Measurements from ENCODE around the gene ISL1.

ISL1 gene

GRCh38 chr5:51378061-51378409, 5.2 kb upstream of the ISL1 start:
- Histone ChIP-seq H3K27ac (ENCODE audit: low read depth, low read length) (no peak overlapping the region), H3K56ac (ENCODE audit: low read length) (peak overlapping the region; percentile 65), H3K79me1 (ENCODE audit: low read length) (no peaks in the 10 kb centered on the region), H3K23ac (ENCODE audit: low read length) (no peak overlapping the region), H4K5ac (ENCODE audit: low read length) (no peak overlapping the region), H2BK120ac (ENCODE audit: low read depth, low read length) (no peak overlapping the region), H3K18ac (ENCODE audit: low read length) (peak overlapping the region; percentile 29), H2BK5ac (ENCODE audit: low read length) (no peak overlapping the region), H3K27me3 (ENCODE audit: insufficient read depth, low read length, poor library complexity) (peaks cover 16% of the 10 kb centered on the region), H4K8ac (ENCODE audit: low read depth, low read length) (no peak overlapping the region), H2AK5ac (ENCODE audit: low read length) (no peak overlapping the region), H3K4me3 (ENCODE audit: low read length) (no peak overlapping the region), H3K4ac (ENCODE audit: low read depth, low read length) (no peak overlapping the region), H3K4me1 (ENCODE audit: control insufficient read depth, low read depth, low read length) (peaks cover 7% of the 10 kb centered on the region), H2BK15ac (replicated peaks; ENCODE audit: low read depth) (no peak overlapping the region), H3K36me3 (ENCODE audit: control insufficient read depth, insufficient read depth, low read length) (no peaks in the 10 kb centered on the region), H3K9ac (ENCODE audit: low read length) (peak overlapping the region; percentile 41), H3K79me2 (ENCODE audit: control insufficient read depth, insufficient read depth, low read length) (no peaks in the 10 kb centered on the region), H3K4me2 (ENCODE audit: low read length) (peak overlapping the region; percentile 93)
- no peak for DNase-seq
- WGBS (ENCODE audit: extremely low coverage, insufficient coverage, low lambda C conversion rate): no CpG with 5 or more reads among the region's 12 CpGs

- Histone ChIP-seq H4K5ac (ENCODE audit: low read length) (no peak overlapping the region), H2AK5ac (ENCODE audit: low read length) (no peak overlapping the region), H3K27ac (ENCODE audit: low read depth, low read length) (no peak overlapping the region), H2BK120ac (ENCODE audit: low read depth, low read length) (no peak overlapping the region), H3K4ac (ENCODE audit: low read depth, low read length) (no peak overlapping the region), H3K79me1 (ENCODE audit: low read length) (no peaks in the 10 kb centered on the region), H3K4me2 (ENCODE audit: low read length) (peak overlapping the region; percentile 93), H2BK15ac (replicated peaks; ENCODE audit: low read depth) (no peak overlapping the region), H3K4me1 (ENCODE audit: control insufficient read depth, low read depth, low read length) (peaks cover 7% of the 10 kb centered on the region), H3K23ac (ENCODE audit: low read length) (no peak overlapping the region), H3K4me3 (ENCODE audit: low read length) (peak overlapping the region; percentile 32), H4K8ac (ENCODE audit: low read depth, low read length) (no peak overlapping the region), H3K27me3 (ENCODE audit: insufficient read depth, low read length, poor library complexity) (peaks cover 16% of the 10 kb centered on the region), H3K18ac (ENCODE audit: low read length) (peak overlapping the region; percentile 29), H3K9ac (ENCODE audit: low read length) (peak overlapping the region; percentile 51), H3K36me3 (ENCODE audit: control insufficient read depth, insufficient read depth, low read length) (no peaks in the 10 kb centered on the region), H3K56ac (ENCODE audit: low read length) (peak overlapping the region; percentile 71), H3K79me2 (ENCODE audit: control insufficient read depth, insufficient read depth, low read length) (no peaks in the 10 kb centered on the region), H2BK5ac (ENCODE audit: low read length) (peak overlapping the region; percentile 10)
- no CpG with 5 or more reads among the region's 37 CpGs for WGBS (ENCODE audit: extremely low coverage, insufficient coverage, low lambda C conversion rate)
- peak; percentile 76 for DNase-seq
These were observed 4.6 kb upstream of the ISL1 start for GRCh38 chr5:51378448-51379330.

- Histone ChIP-seq H3K9ac (ENCODE audit: low read length) (peak overlapping the region; percentile 51), H3K4me1 (ENCODE audit: control insufficient read depth, low read depth, low read length) (peaks cover 7% of the 10 kb centered on the region), H4K5ac (ENCODE audit: low read length) (no peak overlapping the region), H2BK5ac (ENCODE audit: low read length) (no peak overlapping the region), H3K79me2 (ENCODE audit: control insufficient read depth, insufficient read depth, low read length) (no peaks in the 10 kb centered on the region), H3K18ac (ENCODE audit: low read length) (peak overlapping the region; percentile 11), H4K8ac (ENCODE audit: low read depth, low read length) (no peak overlapping the region), H3K23ac (ENCODE audit: low read length) (no peak overlapping the region), H2BK120ac (ENCODE audit: low read depth, low read length) (no peak overlapping the region), H2BK15ac (replicated peaks; ENCODE audit: low read depth) (no peak overlapping the region), H3K36me3 (ENCODE audit: control insufficient read depth, insufficient read depth, low read length) (no peaks in the 10 kb centered on the region), H3K4me2 (ENCODE audit: low read length) (peak overlapping the region; percentile 93), H3K27me3 (ENCODE audit: insufficient read depth, low read length, poor library complexity) (peaks cover 16% of the 10 kb centered on the region), H3K56ac (ENCODE audit: low read length) (peak overlapping the region; percentile 71), H2AK5ac (ENCODE audit: low read length) (no peak overlapping the region), H3K79me1 (ENCODE audit: low read length) (no peaks in the 10 kb centered on the region), H3K4me3 (ENCODE audit: low read length) (no peak overlapping the region), H3K4ac (ENCODE audit: low read depth, low read length) (no peak overlapping the region), H3K27ac (ENCODE audit: low read depth, low read length) (no peak overlapping the region)
- peak; percentile 66 for DNase-seq
- no CpG with 5 or more reads among the region's 4 CpGs for WGBS (ENCODE audit: extremely low coverage, insufficient coverage, low lambda C conversion rate)
These were observed 3.9 kb upstream of the ISL1 start for GRCh38 chr5:51379331-51379700.

- H3K9ac ChIP-seq (ENCODE audit: low read length): no peak overlapping the region
- no peak overlapping the region for H3K4me3 ChIP-seq (ENCODE audit: low read length)
- H3K79me1 ChIP-seq (ENCODE audit: low read length): no peaks in the 10 kb centered on the region
- no peak overlapping the region for H3K18ac ChIP-seq (ENCODE audit: low read length)
- no CpG with 5 or more reads among the region's 7 CpGs for WGBS (ENCODE audit: extremely low coverage, insufficient coverage, low lambda C conversion rate)
- no peak overlapping the region for H4K8ac ChIP-seq (ENCODE audit: low read depth, low read length)
- no peak overlapping the region for H3K27ac ChIP-seq (ENCODE audit: low read depth, low read length)
- no peak overlapping the region for H2AK5ac ChIP-seq (ENCODE audit: low read length)
- H2BK15ac ChIP-seq (replicated peaks; ENCODE audit: low read depth): no peak overlapping the region
- H3K27me3 ChIP-seq (ENCODE audit: insufficient read depth, low read length, poor library complexity): peaks cover 16% of the 10 kb centered on the region
- H2BK5ac ChIP-seq (ENCODE audit: low read length): no peak overlapping the region
- no peak overlapping the region for H2BK120ac ChIP-seq (ENCODE audit: low read depth, low read length)
- H3K4me2 ChIP-seq (ENCODE audit: low read length): no peak overlapping the region
- peaks cover 7% of the 10 kb centered on the region for H3K4me1 ChIP-seq (ENCODE audit: control insufficient read depth, low read depth, low read length)
- no peak overlapping the region for H3K4ac ChIP-seq (ENCODE audit: low read depth, low read length)
- H3K56ac ChIP-seq (ENCODE audit: low read length): no peak overlapping the region
- H4K5ac ChIP-seq (ENCODE audit: low read length): no peak overlapping the region
- no peak overlapping the region for H3K23ac ChIP-seq (ENCODE audit: low read length)
- no peaks in the 10 kb centered on the region for H3K79me2 ChIP-seq (ENCODE audit: control insufficient read depth, insufficient read depth, low read length)
- peak; percentile 49 for DNase-seq
- H3K36me3 ChIP-seq (ENCODE audit: control insufficient read depth, insufficient read depth, low read length): no peaks in the 10 kb centered on the region
These were observed 2.5 kb upstream of the ISL1 start for GRCh38 chr5:51380603-51381207.

- Histone ChIP-seq H3K79me2 (ENCODE audit: control insufficient read depth, insufficient read depth, low read length) (no peaks in the 10 kb centered on the region), H4K5ac (ENCODE audit: low read length) (no peak overlapping the region), H2BK5ac (ENCODE audit: low read length) (no peak overlapping the region), H2AK5ac (ENCODE audit: low read length) (no peak overlapping the region), H3K27me3 (ENCODE audit: insufficient read depth, low read length, poor library complexity) (peaks cover 12% of the 10 kb centered on the region), H3K4me3 (ENCODE audit: low read length) (no peak overlapping the region), H3K4ac (ENCODE audit: low read depth, low read length) (no peak overlapping the region), H2BK120ac (ENCODE audit: low read depth, low read length) (no peak overlapping the region), H3K27ac (ENCODE audit: low read depth, low read length) (no peak overlapping the region), H3K4me2 (ENCODE audit: low read length) (peak overlapping the region; percentile 51), H4K8ac (ENCODE audit: low read depth, low read length) (no peak overlapping the region), H3K79me1 (ENCODE audit: low read length) (no peaks in the 10 kb centered on the region), H3K23ac (ENCODE audit: low read length) (no peak overlapping the region), H3K36me3 (ENCODE audit: control insufficient read depth, insufficient read depth, low read length) (no peaks in the 10 kb centered on the region), H3K56ac (ENCODE audit: low read length) (no peak overlapping the region), H3K4me1 (ENCODE audit: control insufficient read depth, low read depth, low read length) (peaks cover 13% of the 10 kb centered on the region), H3K9ac (ENCODE audit: low read length) (peak overlapping the region; percentile 80), H3K18ac (ENCODE audit: low read length) (no peak overlapping the region), H2BK15ac (replicated peaks; ENCODE audit: low read depth) (no peak overlapping the region)
- no CpG with 5 or more reads among the region's 19 CpGs for WGBS (ENCODE audit: extremely low coverage, insufficient coverage, low lambda C conversion rate)
- DNase-seq: peak; percentile 87
These were observed 1.3 kb upstream of the ISL1 start for GRCh38 chr5:51381761-51382474.
